WTC11 (cell line): Measurements from ENCODE around the gene KRTAP21-2. TPM values are rescaled to one million over a fixed set of nuclear protein-coding genes. Genes with fewer than 3 reads are reported as not detected.

Source experiments
- ATAC-seq: fragments of 200-7000 bp; cut with Tn5 transposase; 2 replicates; pipeline ENCODE4 v1.10.0; 2021; ENCODE audit warnings: mild to moderate bottlenecking, moderate library complexity
- CTCF ChIA-PET: fragments of 300-600 bp; sonication (Branson Sonifier 250); formaldehyde crosslinking; loops from one replicate; lab custom pipeline; 2021; ENCODE audit warnings: antibody characterized with exemption; lab: Charles Lee
- POLR2A ChIA-PET: fragments of 350-600 bp; sonication (Branson Sonifier 250); formaldehyde crosslinking; loops from one replicate; lab custom pipeline; 2021; ENCODE audit warnings: antibody characterized with exemption; lab: Charles Lee
- DNase-seq: peaks from one replicate; pipeline ENCODE4 v3.0.0; 2021; ENCODE audit warnings: low spot score
- H3K27ac Mint-ChIP-seq: 2 replicates; pipeline ENCODE4 v1.8.0; 2021; ENCODE audit warnings: mixed read lengths
- H3K27me3 Mint-ChIP-seq: 2 replicates; pipeline ENCODE4 v1.8.0; 2021; ENCODE audit warnings: low read depth, mild to moderate bottlenecking, moderate library complexity, mixed read lengths
- H3K36me3 Mint-ChIP-seq: 2 replicates; pipeline ENCODE4 v1.8.0; 2021; ENCODE audit warnings: mixed read lengths
- H3K4me1 Mint-ChIP-seq: 2 replicates; pipeline ENCODE4 v1.8.0; 2022; ENCODE audit warnings: mixed read lengths
- H3K4me3 Mint-ChIP-seq: 2 replicates; pipeline ENCODE4 v1.8.0; 2021; ENCODE audit warnings: mild to moderate bottlenecking, moderate library complexity, mixed read lengths
- H3K9me3 Mint-ChIP-seq: 2 replicates; pipeline ENCODE4 v1.8.0; 2021; ENCODE audit warnings: mixed read lengths
- CDX4 ChIP-seq: fragments of 250-450 bp; sonication (Bioruptor Pico); IDR thresholded peaks from 2 replicates; pipeline ENCODE4 v1.9.0; 2021; ENCODE audit warnings: moderate library complexity, mild to moderate bottlenecking, inconsistent platforms, borderline replicate concordance
- E2F4 ChIP-seq: sonication (generic); formaldehyde crosslinking; IDR thresholded peaks from 2 replicates; pipeline ENCODE4 v1.8.1; 2022; ENCODE audit warnings: low read depth, mild to moderate bottlenecking, moderate library complexity, missing genetic modification reagents, borderline replicate concordance
- ERG ChIP-seq: fragments of 250-450 bp; sonication (Bioruptor Pico); IDR thresholded peaks from 2 replicates; pipeline ENCODE4 v1.8.0; 2021; ENCODE audit warnings: mild to moderate bottlenecking
- ESRRA ChIP-seq: sonication (generic); formaldehyde crosslinking; IDR thresholded peaks from 2 replicates; pipeline ENCODE4 v1.8.1; 2022; ENCODE audit warnings: mild to moderate bottlenecking, missing genetic modification reagents, borderline replicate concordance
- FOXP1 ChIP-seq: sonication (generic); formaldehyde crosslinking; IDR thresholded peaks from 2 replicates; pipeline ENCODE4 v1.8.0; 2022; ENCODE audit warnings: missing genetic modification reagents, mild to moderate bottlenecking, moderate library complexity, borderline replicate concordance
- GRHL2 ChIP-seq: fragments of 250-450 bp; sonication (Bioruptor Pico); IDR thresholded peaks from 2 replicates; pipeline ENCODE4 v1.8.0; 2022; ENCODE audit warnings: mild to moderate bottlenecking, moderate library complexity; ENCODE audit not compliant: insufficient replicate concordance, severe bottlenecking
- GTF2I ChIP-seq: fragments of 250-450 bp; sonication (Bioruptor Pico); conservative IDR thresholded peaks from 2 replicates; pipeline ENCODE4 v1.4.0; 2021; ENCODE audit warnings: mild to moderate bottlenecking
- IRF2 ChIP-seq: sonication (generic); formaldehyde crosslinking; IDR thresholded peaks from 2 replicates; pipeline ENCODE4 v1.8.0; 2022; ENCODE audit warnings: low read depth, missing genetic modification reagents, borderline replicate concordance
- JAZF1 ChIP-seq: fragments of 250-450 bp; sonication (Bioruptor Pico); IDR thresholded peaks from 2 replicates; pipeline ENCODE4 v1.9.0; 2021; ENCODE audit warnings: moderate library complexity, mild to moderate bottlenecking, inconsistent platforms
- MXD4 ChIP-seq: fragments of 250-450 bp; sonication (Bioruptor Pico); IDR thresholded peaks from 2 replicates; pipeline ENCODE4 v1.8.0; 2021; ENCODE audit warnings: mild to moderate bottlenecking, moderate library complexity, borderline replicate concordance
- NFATC4 ChIP-seq: fragments of 250-450 bp; sonication (Bioruptor Pico); IDR thresholded peaks from 2 replicates; pipeline ENCODE4 v1.9.0; 2021; ENCODE audit warnings: mild to moderate bottlenecking
- NFE2L1 ChIP-seq: sonication (generic); formaldehyde crosslinking; IDR thresholded peaks from 2 replicates; pipeline ENCODE4 v1.8.1; 2023; ENCODE audit warnings: missing genetic modification reagents
- NR1H2 ChIP-seq: sonication (generic); formaldehyde crosslinking; IDR thresholded peaks from 2 replicates; pipeline ENCODE4 v1.9.0; 2021; ENCODE audit warnings: mild to moderate bottlenecking, moderate library complexity, missing genetic modification reagents
- PREB ChIP-seq: sonication (generic); formaldehyde crosslinking; IDR thresholded peaks from 2 replicates; pipeline ENCODE4 v1.8.1; 2022; ENCODE audit warnings: mild to moderate bottlenecking, missing genetic modification reagents, moderate library complexity, borderline replicate concordance
- PRRX2 ChIP-seq: fragments of 250-450 bp; sonication (Bioruptor Pico); IDR thresholded peaks from 2 replicates; pipeline ENCODE4 v1.8.0; 2021; ENCODE audit warnings: mild to moderate bottlenecking
- SMAD4 ChIP-seq: sonication (generic); formaldehyde crosslinking; IDR thresholded peaks from 2 replicates; pipeline ENCODE4 v1.8.0; 2022; ENCODE audit warnings: mild to moderate bottlenecking, missing genetic modification reagents
- TEAD4 ChIP-seq: sonication (generic); formaldehyde crosslinking; IDR thresholded peaks from 2 replicates; pipeline ENCODE4 v1.8.0; 2022; ENCODE audit warnings: mild to moderate bottlenecking, missing genetic modification reagents
- USF1 ChIP-seq: sonication (generic); formaldehyde crosslinking; IDR thresholded peaks from 2 replicates; pipeline ENCODE4 v1.8.0; 2022; ENCODE audit warnings: mild to moderate bottlenecking, missing genetic modification reagents
- USF2 ChIP-seq: sonication (generic); formaldehyde crosslinking; IDR thresholded peaks from 2 replicates; pipeline ENCODE4 v1.8.1; 2023; ENCODE audit warnings: mild to moderate bottlenecking, missing genetic modification reagents, moderate library complexity
- ZMAT4 ChIP-seq: fragments of 250-450 bp; sonication (Bioruptor Pico); IDR thresholded peaks from 2 replicates; pipeline ENCODE4 v1.9.0; 2021; ENCODE audit warnings: mild to moderate bottlenecking
- ZNF138 ChIP-seq: sonication (generic); formaldehyde crosslinking; conservative IDR thresholded peaks from 2 replicates; pipeline ENCODE4 v1.8.1; 2022; ENCODE audit warnings: mild to moderate bottlenecking, moderate library complexity, missing genetic modification reagents
- ZNF219 ChIP-seq: sonication (generic); formaldehyde crosslinking; IDR thresholded peaks from 2 replicates; pipeline ENCODE4 v1.8.0; 2023; ENCODE audit warnings: missing genetic modification reagents, mild to moderate bottlenecking, borderline replicate concordance
- ZNF263 ChIP-seq: sonication (generic); formaldehyde crosslinking; IDR thresholded peaks from 2 replicates; pipeline ENCODE4 v1.8.1; 2022; ENCODE audit warnings: low read depth, mild to moderate bottlenecking, moderate library complexity, missing genetic modification reagents
- ZNF317 ChIP-seq: sonication (generic); formaldehyde crosslinking; IDR thresholded peaks from 2 replicates; pipeline ENCODE4 v1.8.1; 2023; ENCODE audit warnings: low read depth, mild to moderate bottlenecking, moderate library complexity, missing genetic modification reagents, borderline replicate concordance
- total RNA-seq: library from RNA; stranded (reverse); gene quantifications from 3 replicates; pipeline ENCODE4 v1.2.3, GENCODE V29; 2021

The KRTAP21-2 gene
- total RNA-seq, 1 experiment from 2014 or later, result not detected

- TF ChIP-seq USF1 (CRISPR knock-in tag), result no peak
- no peak for TF ChIP-seq FOXP1 (CRISPR knock-in tag)
- no peak for TF ChIP-seq NFE2L1 (CRISPR knock-in tag)
- TF ChIP-seq, all 79 proteins: peak for 0
These were observed 28.7 kb downstream of the KRTAP21-2 start, which contains the start of gene KRTAP21-3 (continued) for GRCh38 chr21:30718239-30718909.

GRCh38 chr21:30717105-30717504 lies 30.0 kb downstream of the KRTAP21-2 start:
- Mint-ChIP-seq H3K27ac (no peak overlapping the region), H3K9me3 (peaks cover 5% of the 10 kb centered on the region), H3K4me3 (no peak overlapping the region), H3K27me3 (no peaks in the 10 kb centered on the region), H3K4me1 (no peaks in the 10 kb centered on the region), H3K36me3 (no peaks in the 10 kb centered on the region)
- CTCF ChIA-PET, result interaction anchor here (0.6 kb wide), 1 partner anchor 596 kb away, joined by 3 read pairs; no protein-coding TSS in a partner anchor
- no peak for ATAC-seq
- DNase-seq, result no peak
- TF ChIP-seq SMAD4 (no peak), ZNF317 (CRISPR knock-in tag) (no peak), GTF2I (CRISPR knock-in tag) (no peak), ZMAT4 (CRISPR knock-in tag) (no peak), NFATC4 (CRISPR knock-in tag) (no peak), GRHL2 (CRISPR knock-in tag) (no peak), ESRRA (no peak)
- POLR2A ChIA-PET, result no interaction called here

GRCh38 chr21:30714946-30715345 lies 32.1 kb downstream of the KRTAP21-2 start:
- POLR2A ChIA-PET, result no interaction called here
- DNase-seq (no peak), ATAC-seq (no peak)
- Mint-ChIP-seq H3K9me3 (peaks cover 5% of the 10 kb centered on the region), H3K4me3 (no peak overlapping the region), H3K27ac (no peak overlapping the region), H3K36me3 (no peaks in the 10 kb centered on the region), H3K27me3 (no peaks in the 10 kb centered on the region), H3K4me1 (no peaks in the 10 kb centered on the region)
- no peak for TF ChIP-seq ZNF138 (CRISPR knock-in tag)
- no peak for TF ChIP-seq ERG
- TF ChIP-seq MXD4, result no peak
- no peak for TF ChIP-seq TEAD4
- TF ChIP-seq JAZF1 (CRISPR knock-in tag), result no peak
- no peak for TF ChIP-seq PREB (CRISPR knock-in tag)
- TF ChIP-seq NFATC4 (CRISPR knock-in tag), result no peak
- TF ChIP-seq IRF2 (CRISPR knock-in tag), result no peak
- TF ChIP-seq ZNF219, result no peak
- no peak for TF ChIP-seq NR1H2 (CRISPR knock-in tag)
- no peak for TF ChIP-seq ZNF263
- TF ChIP-seq E2F4 (CRISPR knock-in tag), result no peak
- no peak for TF ChIP-seq USF1 (CRISPR knock-in tag)
- TF ChIP-seq CDX4 (CRISPR knock-in tag), result no peak
- no peak for TF ChIP-seq PRRX2 (CRISPR knock-in tag)
- TF ChIP-seq USF2, result no peak
- CTCF ChIA-PET, result interaction anchor here (1.6 kb wide), 1 partner anchor 31 kb away, joined by 4 read pairs; no protein-coding TSS in a partner anchor
